HepG2 (cell line): ENCODE results near the gene BCKDHA. TPM values are rescaled to one million over a fixed set of nuclear protein-coding genes. Genes with fewer than 3 reads are reported as not detected.

Source experiments
- BORCS8-MEF2B ChIP-seq: sonication (generic); formaldehyde crosslinking; IDR thresholded peaks from 2 replicates; pipeline ENCODE4 v1.8.0; 2022; ENCODE audit warnings: mild to moderate bottlenecking, missing genetic modification reagents
- CHD2 ChIP-seq: IDR thresholded peaks from 2 replicates; pipeline ENCODE4 v1.6.1; 2011; ENCODE audit warnings: low read depth, low read length, improper control_type of control experiment
- ERF ChIP-seq: IDR thresholded peaks from 2 replicates; pipeline ENCODE4 v1.6.1; 2018; ENCODE audit warnings: missing biosample characterization, missing genetic modification reagents
- KMT2A ChIP-seq: sonication (generic); formaldehyde crosslinking; IDR thresholded peaks from 2 replicates; pipeline ENCODE4 v1.4.0; 2020; ENCODE audit warnings: missing genetic modification reagents
- MAZ ChIP-seq, 2 experiments: sonication (generic) in 1 of 2; formaldehyde crosslinking in 1 of 2; IDR thresholded peaks; 2 replicates each; pipeline versions ENCODE4 v1.5.0 to v1.6.1; 2012 to 2020; ENCODE audit warnings: low read depth in 2 of 2, mild to moderate bottlenecking in 2 of 2, borderline replicate concordance in 1 of 2, improper control_type of control experiment in 1 of 2, low read length in 1 of 2, missing genetic modification reagents in 1 of 2, moderate library complexity in 1 of 2
- MTA3 ChIP-seq: sonication (generic); formaldehyde crosslinking; IDR thresholded peaks from 2 replicates; pipeline ENCODE4 v1.4.0; 2020; ENCODE audit warnings: missing genetic modification reagents
- NFYC ChIP-seq: IDR thresholded peaks from 2 replicates; pipeline ENCODE4 v1.6.1; 2016; ENCODE audit warnings: missing genetic modification reagents, missing compliant biosample characterization
- NR0B2 ChIP-seq: sonication (generic); formaldehyde crosslinking; IDR thresholded peaks from 2 replicates; pipeline ENCODE4 v1.4.0; 2020; ENCODE audit warnings: mild to moderate bottlenecking, missing genetic modification reagents
- PITX1 ChIP-seq: sonication (generic); formaldehyde crosslinking; IDR thresholded peaks from 2 replicates; pipeline ENCODE4 v1.5.1; 2020; ENCODE audit warnings: mild to moderate bottlenecking, missing genetic modification reagents
- POLR2AphosphoS5 ChIP-seq: IDR thresholded peaks from 2 replicates; pipeline ENCODE4 v1.6.1; 2012; ENCODE audit warnings: low read depth, low read length
- PREB ChIP-seq: sonication (generic); formaldehyde crosslinking; IDR thresholded peaks from 2 replicates; pipeline ENCODE4 v1.4.0; 2020; ENCODE audit warnings: missing genetic modification reagents
- RXRA ChIP-seq: sonication (generic); formaldehyde crosslinking; IDR thresholded peaks from 2 replicates; pipeline ENCODE4 v1.5.1; 2020; ENCODE audit warnings: missing genetic modification reagents
- SMAD1 ChIP-seq: sonication (generic); formaldehyde crosslinking; IDR thresholded peaks from 2 replicates; pipeline ENCODE4 v1.4.0; 2020; ENCODE audit warnings: missing genetic modification reagents, low read depth, mild to moderate bottlenecking, borderline replicate concordance
- SSRP1 ChIP-seq: IDR thresholded peaks from 2 replicates; pipeline ENCODE4 v1.6.1; 2016; ENCODE audit warnings: control low read depth
- STAG1 ChIP-seq: sonication (generic); formaldehyde crosslinking; IDR thresholded peaks from 2 replicates; pipeline ENCODE4 v1.4.0; 2020; ENCODE audit warnings: missing genetic modification reagents
- TCF12 ChIP-seq, 2 experiments: fragments of 450-650 bp in 1 of 2; sonication (generic) in 1 of 2; formaldehyde crosslinking in 1 of 2; IDR thresholded peaks; 2 replicates each; pipeline versions ENCODE4 v1.6.1 to v1.8.0; 2017 to 2022; ENCODE audit warnings: antibody characterized with exemption in 1 of 2, mild to moderate bottlenecking in 1 of 2, missing genetic modification reagents in 1 of 2, moderate library complexity in 1 of 2
- TEAD2 ChIP-seq: sonication (generic); formaldehyde crosslinking; IDR thresholded peaks from 2 replicates; pipeline ENCODE4 v1.9.0; 2021; ENCODE audit warnings: missing genetic modification reagents
- ZBTB26 ChIP-seq: IDR thresholded peaks from 2 replicates; pipeline ENCODE4 v1.6.1; 2016; ENCODE audit warnings: missing compliant biosample characterization, missing genetic modification reagents, borderline replicate concordance
- ZNF235 ChIP-seq: sonication (generic); formaldehyde crosslinking; IDR thresholded peaks from 2 replicates; pipeline ENCODE4 v1.8.1; 2023; ENCODE audit warnings: mild to moderate bottlenecking, missing genetic modification reagents, borderline replicate concordance
- ZNF335 ChIP-seq: sonication (generic); formaldehyde crosslinking; IDR thresholded peaks from 2 replicates; pipeline ENCODE4 v1.4.0; 2020; ENCODE audit warnings: missing genetic modification reagents
- ZNF350 ChIP-seq: sonication (generic); formaldehyde crosslinking; IDR thresholded peaks from 2 replicates; pipeline ENCODE4 v1.4.0; 2020; ENCODE audit warnings: mild to moderate bottlenecking, low read depth, missing genetic modification reagents, borderline replicate concordance
- ZNF562 ChIP-seq: sonication (generic); formaldehyde crosslinking; IDR thresholded peaks from 2 replicates; pipeline ENCODE4 v1.8.0; 2022; ENCODE audit warnings: missing genetic modification reagents, borderline replicate concordance
- ZNF839 ChIP-seq: sonication (generic); formaldehyde crosslinking; IDR thresholded peaks from 2 replicates; pipeline ENCODE4 v1.4.0; 2020; ENCODE audit warnings: missing genetic modification reagents, mild to moderate bottlenecking, borderline replicate concordance
- ZNF891 ChIP-seq: sonication (generic); formaldehyde crosslinking; IDR thresholded peaks from 2 replicates; pipeline ENCODE4 v1.5.0; 2020; ENCODE audit warnings: mild to moderate bottlenecking, missing genetic modification reagents
- polyA plus RNA-seq, 8 experiments: library from polyadenylated mRNA; depleted of rRNA in 3 of 8; stranded (reverse) in 7 of 8; unstranded in 1 of 8; fragments of >200 nt; fragmentation: Illumina TruSeq in 4 of 8; extraction: Trizol in 4 of 8; gene quantifications; 2 replicates each; pipeline versions ENCODE4 v1.2.1 to v1.2.3, GENCODE V29; 2011 to 2016; ENCODE audit warnings: low read depth in 4 of 8, missing spikeins in 1 of 8, mixed read lengths in 1 of 8; ENCODE audit not compliant: insufficient read depth in 1 of 8
- total RNA-seq, 5 experiments: library from RNA; depleted of rRNA; stranded (reverse); fragments of >200 nt; fragmentation: Illumina TruSeq; extraction: Trizol; gene quantifications; 2 replicates each; pipeline ENCODE4 v1.2.3, GENCODE V29; 2016; ENCODE audit warnings: low read depth in 1 of 5
- TF ChIP-seq, protein P1 (sequence below): sonication (generic); formaldehyde crosslinking; conservative IDR thresholded peaks from 2 replicates; pipeline ENCODE4 v1.8.0; 2022; ENCODE audit warnings: missing genetic modification reagents
- TF ChIP-seq, protein P2 (sequence below): IDR thresholded peaks from 2 replicates; pipeline ENCODE4 v1.6.1; 2016; ENCODE audit warnings: low read depth

BCKDHA gene
- total and polyA plus RNA-seq, 2 of the 13 experiments (the other 11 are each of a cell fraction or from before 2014, with no cell fraction given): 11.8 to 31.5 TPM

- TF ChIP-seq, protein P1, sequence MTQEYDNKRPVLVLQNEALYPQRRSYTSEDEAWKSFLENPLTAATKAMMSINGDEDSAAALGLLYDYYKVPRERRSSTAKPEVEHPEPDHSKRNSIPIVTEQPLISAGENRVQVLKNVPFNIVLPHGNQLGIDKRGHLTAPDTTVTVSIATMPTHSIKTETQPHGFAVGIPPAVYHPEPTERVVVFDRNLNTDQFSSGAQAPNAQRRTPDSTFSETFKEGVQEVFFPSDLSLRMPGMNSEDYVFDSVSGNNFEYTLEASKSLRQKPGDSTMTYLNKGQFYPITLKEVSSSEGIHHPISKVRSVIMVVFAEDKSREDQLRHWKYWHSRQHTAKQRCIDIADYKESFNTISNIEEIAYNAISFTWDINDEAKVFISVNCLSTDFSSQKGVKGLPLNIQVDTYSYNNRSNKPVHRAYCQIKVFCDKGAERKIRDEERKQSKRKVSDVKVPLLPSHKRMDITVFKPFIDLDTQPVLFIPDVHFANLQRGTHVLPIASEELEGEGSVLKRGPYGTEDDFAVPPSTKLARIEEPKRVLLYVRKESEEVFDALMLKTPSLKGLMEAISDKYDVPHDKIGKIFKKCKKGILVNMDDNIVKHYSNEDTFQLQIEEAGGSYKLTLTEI (CRISPR knock-in tag): no peak
- TF ChIP-seq PITX1: peak; percentile 47; the same call in 1 of the 2 replicates
- 0 out of 2 replicates have a peak, but pooled peaks have one; percentile 51 for TF ChIP-seq KMT2A (CRISPR knock-in tag)
- TF ChIP-seq ERF (CRISPR knock-in tag): 0 out of 2 replicates have a peak, but pooled peaks have one; percentile 21
- no peak for TF ChIP-seq SMAD1 (CRISPR knock-in tag)
- no peak for TF ChIP-seq ZNF891 (CRISPR knock-in tag)
- TF ChIP-seq TEAD2 (CRISPR knock-in tag): no peak
- TF ChIP-seq STAG1 (CRISPR knock-in tag): no peak
- no peak for TF ChIP-seq ZNF562 (CRISPR knock-in tag)
- TF ChIP-seq ZNF335 (CRISPR knock-in tag): peak; percentile 94
- no peak for TF ChIP-seq NR0B2 (CRISPR knock-in tag)
- TF ChIP-seq TCF12 (IDR thresholded peaks at IDR 0.05): no peak
- no peak for TF ChIP-seq TCF12 (CRISPR knock-in tag; IDR thresholded peaks at IDR 0.05)
- no peak for TF ChIP-seq MTA3 (CRISPR knock-in tag)
- TF ChIP-seq, protein P2, sequence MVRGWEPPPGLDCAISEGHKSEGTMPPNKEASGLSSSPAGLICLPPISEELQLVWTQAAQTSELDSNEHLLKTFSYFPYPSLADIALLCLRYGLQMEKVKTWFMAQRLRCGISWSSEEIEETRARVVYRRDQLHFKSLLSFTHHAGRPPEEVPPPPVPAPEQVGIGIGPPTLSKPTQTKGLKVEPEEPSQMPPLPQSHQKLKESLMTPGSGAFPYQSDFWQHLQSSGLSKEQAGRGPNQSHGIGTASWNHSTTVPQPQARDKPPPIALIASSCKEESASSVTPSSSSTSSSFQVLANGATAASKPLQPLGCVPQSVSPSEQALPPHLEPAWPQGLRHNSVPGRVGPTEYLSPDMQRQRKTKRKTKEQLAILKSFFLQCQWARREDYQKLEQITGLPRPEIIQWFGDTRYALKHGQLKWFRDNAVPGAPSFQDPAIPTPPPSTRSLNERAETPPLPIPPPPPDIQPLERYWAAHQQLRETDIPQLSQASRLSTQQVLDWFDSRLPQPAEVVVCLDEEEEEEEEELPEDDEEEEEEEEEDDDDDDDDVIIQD (CRISPR knock-in tag): 0 out of 2 replicates have a peak, but pooled peaks have one; percentile 12
- peak; percentile 38 for TF ChIP-seq POLR2AphosphoS5
- TF ChIP-seq PREB (CRISPR knock-in tag): no peak
- no peak for TF ChIP-seq ZNF235 (CRISPR knock-in tag)
- no peak for TF ChIP-seq BORCS8-MEF2B (CRISPR knock-in tag)
- no peak for TF ChIP-seq ZNF839
- no peak for TF ChIP-seq ZBTB26
- no peak for TF ChIP-seq MAZ (IDR thresholded peaks at IDR 0.05; ENCODE audit: borderline replicate concordance, low read depth, low read length)
- TF ChIP-seq MAZ (CRISPR knock-in tag; IDR thresholded peaks at IDR 0.05; ENCODE audit: low read depth): no peak
- no peak for TF ChIP-seq NFYC (CRISPR knock-in tag)
- TF ChIP-seq CHD2: no peak
- TF ChIP-seq SSRP1: 0 out of 2 replicates have a peak, but pooled peaks have one; percentile 13
- TF ChIP-seq ZNF350 (CRISPR knock-in tag): peak; percentile 21; the same call in 1 of the 2 replicates
- no peak for TF ChIP-seq RXRA (CRISPR knock-in tag)
These were observed 11.7 kb downstream of the BCKDHA start (continued) for GRCh38 chr19:41409288-41409687.
